Psoas muscle (tissue), 8 donors: ENCODE data around the gene TBX3. TPM values are rescaled to one million over a fixed set of nuclear protein-coding genes. Genes with fewer than 3 reads are reported as not detected.

Source experiments
- ATAC-seq, 4 donors: fragments of 200-7000 bp; cut with Tn5 transposase; one replicate each; pipeline ENCODE4 v1.9.1; 2020; ENCODE audit warnings: moderate library complexity in 3 of 4, mild to moderate bottlenecking in 2 of 4
- DNase-seq, 2 donors: peaks; one replicate each; pipeline ENCODE4 v3.0.0-alpha.2; 2020
- H3K27ac ChIP-seq: fragments of 200-600 bp; one replicate; pipeline ENCODE4 v1.8.0; 2022
- H3K27me3 ChIP-seq, 3 donors: fragments of 200-600 bp in 1 of 3; one replicate each; pipeline versions ENCODE4 v1.6.1 to v1.8.0; 2013 to 2022; ENCODE audit warnings: low read length in 2 of 3, mild to moderate bottlenecking in 2 of 3, moderate library complexity in 1 of 3; ENCODE audit not compliant: insufficient read depth in 3 of 3
- H3K36me3 ChIP-seq, 2 donors: fragments of 200-600 bp in 1 of 2; one replicate each; pipeline versions ENCODE4 v1.6.1 to v1.8.0; 2013 to 2022; ENCODE audit warnings: low read depth in 1 of 2, mild to moderate bottlenecking in 1 of 2, moderate library complexity in 1 of 2; ENCODE audit not compliant: insufficient read depth in 1 of 2
- H3K4me1 ChIP-seq: fragments of 200-600 bp; one replicate; pipeline ENCODE4 v1.8.0; 2022
- H3K4me3 ChIP-seq: fragments of 200-600 bp; one replicate; pipeline ENCODE4 v1.8.0; 2022; ENCODE audit warnings: mild to moderate bottlenecking
- H3K9me3 ChIP-seq: fragments of 200-600 bp; one replicate; pipeline ENCODE4 v1.8.0; 2022
- WGBS, 3 donors: extraction: QIAGEN DNeasy Blood & Tissue Kit; methylation state at CpG; one replicate each; pipeline versions ENCODE4 v1.1.6 to v1.1.7; 2013; 5-methylcytosine and 5-hydroxymethylcytosine counted together
- intact Hi-C, 2 donors: fragments of 100-400 bp; cut with DNase I; formaldehyde crosslinking; loops; one replicate each; pipeline versions ENCODE4 v1.11.0 to v1.14.2; 2022
- polyA plus RNA-seq, 3 donors: library from polyadenylated mRNA; stranded (reverse); fragments of 200-250 nt; gene quantifications; one replicate each; pipeline ENCODE4 v1.2.3, GENCODE V29; 2013
- total RNA-seq, 4 donors: library from RNA; stranded (reverse); fragmentation: NEBNext Ultra II Directional in 2 of 4; extraction: Animal tissue kit (Norgen Biotek cat#: 25700) in 2 of 4; gene quantifications; one replicate each; pipeline versions ENCODE4 v1.2.1 to v1.2.4, GENCODE V29; 2021 to 2023
- TF ChIP-seq, protein P1 (sequence below): fragments of 200-600 bp; IDR thresholded peaks from one replicate; pipeline ENCODE4 v1.8.0; 2022; ENCODE audit warnings: antibody characterized with exemption
- donor health status: healthy with polysubstance abuse.
- donor health status: DM: no; HTN: no; CAD: no; lungs with moderate emphysema.
- donor health status: Bipolar disorder and iron deficiency.
- donor health status: healthy.
- donor health status: DM: yes; HTN: yes; CAD: no.
- donor health status: DM: no; HTN: no; CAD: no.
- donor health status: DM: no; HTN: no; CAD: no.
- donor health status: DM: yes; HTN: yes; CAD: no.

Gene TBX3
- total and polyA plus RNA-seq, 7 donors: 5.0 to 50.8 (median 15.3) TPM

DNA sequence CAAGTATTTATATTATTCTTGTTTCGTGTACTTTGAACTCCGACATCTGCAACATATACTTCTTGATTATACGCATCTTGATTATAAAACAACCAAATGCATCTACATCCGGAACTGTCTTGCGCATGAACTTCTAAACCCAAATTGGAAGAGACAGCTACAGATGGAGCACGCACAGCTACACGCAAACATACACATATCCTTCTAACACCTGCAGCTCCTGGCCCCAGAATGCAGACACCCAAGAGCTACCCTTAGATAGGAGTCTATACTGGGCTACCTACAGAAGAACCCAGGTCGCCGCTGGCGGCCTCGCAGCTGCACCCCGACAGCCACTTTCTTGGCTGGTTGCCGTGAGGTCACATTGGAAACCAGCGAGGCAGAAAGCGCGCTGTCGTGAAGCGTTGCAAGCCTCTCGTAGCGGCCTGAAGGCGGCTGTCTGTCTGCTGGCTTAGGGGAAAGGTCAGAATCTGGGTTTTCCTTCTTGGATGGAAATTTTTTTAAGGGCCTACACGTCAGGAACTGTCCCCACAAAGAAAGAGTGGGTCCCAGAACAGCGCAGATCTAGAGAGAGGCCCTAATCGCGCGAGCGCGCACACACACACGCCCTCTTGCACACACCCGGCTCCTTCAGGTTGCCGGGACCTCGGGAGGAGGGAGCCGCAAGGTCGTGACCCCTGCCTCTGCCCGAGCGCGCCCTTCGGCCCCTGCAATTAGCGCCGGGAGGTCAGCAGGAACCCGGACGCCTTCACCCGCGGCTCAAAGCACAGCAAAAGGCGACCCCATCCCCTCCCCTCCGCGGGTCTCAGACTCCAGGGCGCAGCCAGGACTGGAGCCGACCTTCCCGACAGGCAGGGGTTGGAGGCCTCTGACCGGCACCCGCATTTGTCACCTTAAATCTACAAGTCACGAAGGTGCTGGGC is 17.0 kb downstream of the TBX3 start:
- 48 to 57% (median 52%) methylated on average over 51 to 53 of the region's 53 CpGs for WGBS, 3 donors
- H3K27ac ChIP-seq: no peak overlapping the region
- DNase-seq (no peak), ATAC-seq (no peak)
- H3K27me3 ChIP-seq: peaks cover 7 to 52% (median 17%) of the 10 kb centered on the region in 3 donors
- TF ChIP-seq, protein P1, sequence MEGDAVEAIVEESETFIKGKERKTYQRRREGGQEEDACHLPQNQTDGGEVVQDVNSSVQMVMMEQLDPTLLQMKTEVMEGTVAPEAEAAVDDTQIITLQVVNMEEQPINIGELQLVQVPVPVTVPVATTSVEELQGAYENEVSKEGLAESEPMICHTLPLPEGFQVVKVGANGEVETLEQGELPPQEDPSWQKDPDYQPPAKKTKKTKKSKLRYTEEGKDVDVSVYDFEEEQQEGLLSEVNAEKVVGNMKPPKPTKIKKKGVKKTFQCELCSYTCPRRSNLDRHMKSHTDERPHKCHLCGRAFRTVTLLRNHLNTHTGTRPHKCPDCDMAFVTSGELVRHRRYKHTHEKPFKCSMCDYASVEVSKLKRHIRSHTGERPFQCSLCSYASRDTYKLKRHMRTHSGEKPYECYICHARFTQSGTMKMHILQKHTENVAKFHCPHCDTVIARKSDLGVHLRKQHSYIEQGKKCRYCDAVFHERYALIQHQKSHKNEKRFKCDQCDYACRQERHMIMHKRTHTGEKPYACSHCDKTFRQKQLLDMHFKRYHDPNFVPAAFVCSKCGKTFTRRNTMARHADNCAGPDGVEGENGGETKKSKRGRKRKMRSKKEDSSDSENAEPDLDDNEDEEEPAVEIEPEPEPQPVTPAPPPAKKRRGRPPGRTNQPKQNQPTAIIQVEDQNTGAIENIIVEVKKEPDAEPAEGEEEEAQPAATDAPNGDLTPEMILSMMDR: no peak
- no peaks in the 10 kb centered on the region for H3K4me1 ChIP-seq
- no peaks in the 10 kb centered on the region for H3K9me3 ChIP-seq
- intact Hi-C loops: loop anchor here in 1 of 2 donors (10.0 kb wide), 1 partner anchor 508 kb away; no protein-coding TSS in a partner anchor
- peaks cover 0 to 10% of the 10 kb centered on the region in 2 donors for H3K36me3 ChIP-seq
- H3K4me3 ChIP-seq: no peak overlapping the region

GRCh38 chr12:114665411-114666260 is 18.3 kb downstream of the TBX3 start:
- no peak overlapping the region for H3K27ac ChIP-seq
- peak overlapping the region; percentile 22 for H3K4me3 ChIP-seq
- ATAC-seq (peak in 1 of 4 donors; percentile 18), DNase-seq (peak in 1 of 2 donors; percentile 23)
- no peaks in the 10 kb centered on the region for H3K36me3 ChIP-seq
- H3K27me3 ChIP-seq: peaks cover 7 to 52% (median 17%) of the 10 kb centered on the region in 3 donors
- no peaks in the 10 kb centered on the region for H3K4me1 ChIP-seq
- intact Hi-C loops: loop anchor here in 1 of 2 donors (10.0 kb wide), 1 partner anchor 509 kb away; no protein-coding TSS in a partner anchor
- TF ChIP-seq, protein P1: no peak
- WGBS, 3 donors: 20 to 25% (median 22%) methylated on average over 45 to 53 of the region's 54 CpGs
- no peaks in the 10 kb centered on the region for H3K9me3 ChIP-seq

- TF ChIP-seq, protein P1: no peak
- H3K4me1 ChIP-seq: no peaks in the 10 kb centered on the region
- no peaks in the 10 kb centered on the region for H3K36me3 ChIP-seq
- intact Hi-C loops: loop anchor here (1.0 to 10.0 kb wide), 3 partner anchors 510 to 1091 kb away; no protein-coding TSS in a partner anchor
- no peaks in the 10 kb centered on the region for H3K9me3 ChIP-seq
- H3K4me3 ChIP-seq: peak overlapping the region; percentile 28
- H3K27ac ChIP-seq: no peak overlapping the region
- DNase-seq (peak in 1 of 2 donors; percentile 41), ATAC-seq (peak in 1 of 4 donors; percentile 36)
- 11 to 12% (median 11%) methylated on average over 43 to 47 of the region's 47 CpGs for WGBS, 3 donors
- H3K27me3 ChIP-seq: peaks cover 9 to 55% (median 17%) of the 10 kb centered on the region in 3 donors
Measured at GRCh38 chr12:114664651-114665320, 19.2 kb downstream of the TBX3 start.

GRCh38 chr12:114662512-114663177 is 21.3 kb downstream of the TBX3 start:
- peak; percentile 52 to 82 (median 80) for ATAC-seq
- no peak overlapping the region for H3K4me3 ChIP-seq
- WGBS, 3 donors: 1 to 3% (median 1%) methylated on average over 3 of the region's 3 CpGs
- peak; percentile 80 to 82 for DNase-seq
- H3K9me3 ChIP-seq: no peaks in the 10 kb centered on the region
- intact Hi-C loops: loop anchor here (1.0 to 10.0 kb wide), 4 partner anchors 512 to 1255 kb away; no protein-coding TSS in a partner anchor
- TF ChIP-seq, protein P1: peak; percentile 96
- H3K27me3 ChIP-seq: peaks cover 9 to 61% (median 19%) of the 10 kb centered on the region in 3 donors
- no peak overlapping the region for H3K27ac ChIP-seq
- no peaks in the 10 kb centered on the region for H3K4me1 ChIP-seq
- H3K36me3 ChIP-seq: no peaks in the 10 kb centered on the region
